ENCODE data around the gene DNAH12.
"Not testable (repeated sequence)": the region's sequence is repeated elsewhere in the genome, so short reads cannot be mapped to it uniquely, and the experiment has no call there.

Gene DNAH12

DNA sequence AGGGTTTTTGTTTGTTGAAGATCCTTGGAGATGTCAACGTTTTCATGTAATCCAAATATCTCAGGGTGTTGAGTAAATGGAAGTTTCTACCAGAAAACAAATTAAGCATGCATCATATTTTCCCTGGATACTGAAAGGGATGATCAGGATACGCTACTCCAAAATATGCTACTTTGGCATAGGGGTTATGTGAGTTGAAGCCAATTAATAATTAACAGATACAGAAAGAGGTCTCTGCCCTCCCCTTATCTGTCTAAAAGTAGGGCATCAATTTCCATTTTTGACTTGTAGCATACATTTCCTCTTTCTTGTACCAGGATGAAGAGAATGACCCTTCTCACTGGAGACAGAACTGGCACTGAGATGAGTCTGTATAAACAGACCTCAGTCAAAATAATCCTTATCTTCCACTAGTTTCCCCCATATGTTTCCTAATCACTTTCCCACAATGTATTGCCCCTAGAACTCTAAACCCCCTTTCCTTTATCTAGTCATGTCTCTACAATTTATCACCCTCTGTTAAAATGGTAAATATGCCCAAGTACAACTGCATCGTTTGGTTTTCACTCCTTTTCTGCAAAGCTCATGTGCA is 234.3 kb downstream of the DNAH12 start:
- no peak for DNase-seq

DNA sequence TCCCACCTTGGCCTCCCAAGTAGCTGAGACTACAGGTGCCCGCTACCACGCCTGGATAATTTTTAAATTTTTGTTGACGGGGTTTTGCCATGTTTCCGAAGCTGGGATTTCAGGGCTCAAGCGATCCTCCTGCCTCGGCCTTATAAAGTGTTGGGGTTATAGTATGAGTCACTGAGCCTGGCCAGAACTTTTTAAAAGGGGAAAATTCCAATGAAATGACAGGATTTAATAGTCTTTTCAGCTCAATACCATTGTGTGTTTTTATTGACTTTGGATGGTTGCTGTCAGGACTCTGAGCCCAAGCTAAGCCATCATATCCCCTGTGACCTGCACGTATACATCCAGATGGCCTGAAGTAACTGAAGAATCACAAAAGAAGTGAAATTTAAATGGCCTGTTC is 240.6 kb downstream of the DNAH12 start:
- not testable (repeated sequence) for DNase-seq

GRCh38 chr3:57298041-57298440 is 246.1 kb downstream of the DNAH12 start:
- no peak for DNase-seq

DNA sequence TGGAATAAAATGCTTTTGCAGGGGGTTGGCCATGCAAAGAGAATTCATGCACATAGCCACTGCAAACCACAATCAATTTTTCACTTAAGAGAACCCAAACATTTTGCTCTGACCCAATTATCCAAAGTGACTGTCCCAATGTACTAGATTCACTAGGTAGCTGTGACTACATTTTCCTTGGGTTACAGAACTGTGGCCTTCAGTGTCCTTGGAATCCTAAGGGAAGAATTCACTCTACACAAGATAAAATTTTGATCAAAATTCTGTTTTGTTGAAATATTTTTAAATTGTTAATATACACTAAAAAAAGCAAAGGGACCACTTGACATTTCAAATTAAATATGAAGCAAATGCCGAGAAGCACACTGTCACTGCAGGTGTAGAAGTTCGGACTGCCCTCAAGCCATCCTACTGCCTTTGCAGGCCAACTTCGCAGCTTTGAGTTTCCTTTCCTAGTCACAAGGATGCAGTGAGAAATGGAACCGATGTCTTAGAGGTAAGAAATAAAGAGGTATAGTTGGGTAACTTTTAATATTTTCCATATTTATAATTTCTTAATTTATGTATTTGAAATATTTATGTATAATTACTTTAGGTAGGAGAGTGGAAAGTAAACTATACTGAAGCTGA is 251.1 kb downstream of the DNAH12 start:
- no peak for DNase-seq

GRCh38 chr3:57292159-57292896 is 251.8 kb downstream of the DNAH12 start, which contains the start of gene ASB14:
ASB14 (minus strand) TSS chr3:57292685; CDS start chr3:57292033, 652 bp downstream.
- no peak for DNase-seq

GRCh38 chr3:57288403-57288802 is 255.7 kb downstream of the DNAH12 start:
- no peak for DNase-seq

- no peak for DNase-seq
Observed at GRCh38 chr3:57287205-57287604, 256.9 kb downstream of the DNAH12 start.

GRCh38 chr3:57283334-57283733 is 260.8 kb downstream of the DNAH12 start:
- no peak for DNase-seq

DNA sequence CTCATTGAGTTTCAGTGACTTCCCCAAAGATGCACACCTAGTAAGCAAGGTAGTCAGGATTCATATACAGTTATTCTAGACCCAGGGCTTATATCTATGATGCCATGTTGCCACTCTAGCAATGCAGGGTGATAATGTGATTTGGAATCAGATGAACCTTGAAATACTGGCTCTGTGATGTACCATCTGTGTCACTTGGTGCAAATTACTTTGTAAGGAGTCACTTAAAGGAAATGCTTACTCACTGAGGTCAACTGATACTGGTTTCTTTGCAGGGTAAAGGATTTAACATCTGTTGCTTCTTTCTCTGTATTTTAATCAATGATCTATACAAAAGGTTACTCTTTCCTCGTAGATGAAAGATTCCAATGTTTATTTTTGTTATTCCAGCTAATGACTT is 262.4 kb downstream of the DNAH12 start:
- no peak for DNase-seq

DNA sequence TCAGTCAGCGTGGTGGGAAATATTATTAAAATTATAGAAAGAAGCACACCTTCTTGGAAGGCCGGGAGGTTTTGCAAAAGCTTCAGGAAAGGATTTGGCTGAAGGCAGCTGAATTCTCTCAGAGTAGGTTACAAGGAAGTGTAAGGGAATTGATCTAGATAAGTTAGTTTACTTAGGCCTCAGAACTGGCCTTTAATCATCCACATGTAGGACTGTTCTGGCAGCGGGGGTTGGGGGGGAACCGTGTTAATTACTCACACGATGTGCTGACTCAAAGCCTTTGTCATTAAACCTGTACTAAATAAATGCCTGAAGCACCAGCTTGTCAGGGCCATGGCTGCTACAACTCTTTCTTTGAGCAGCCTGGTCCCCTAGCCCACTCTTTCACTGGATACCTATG is 264.5 kb downstream of the DNAH12 start:
- no peak for DNase-seq

GRCh38 chr3:57278237-57278636 is 265.9 kb downstream of the DNAH12 start:
- DNase-seq: no peak

GRCh38 chr3:57275393-57275792 is 268.8 kb downstream of the DNAH12 start:
- no peak for DNase-seq

DNA sequence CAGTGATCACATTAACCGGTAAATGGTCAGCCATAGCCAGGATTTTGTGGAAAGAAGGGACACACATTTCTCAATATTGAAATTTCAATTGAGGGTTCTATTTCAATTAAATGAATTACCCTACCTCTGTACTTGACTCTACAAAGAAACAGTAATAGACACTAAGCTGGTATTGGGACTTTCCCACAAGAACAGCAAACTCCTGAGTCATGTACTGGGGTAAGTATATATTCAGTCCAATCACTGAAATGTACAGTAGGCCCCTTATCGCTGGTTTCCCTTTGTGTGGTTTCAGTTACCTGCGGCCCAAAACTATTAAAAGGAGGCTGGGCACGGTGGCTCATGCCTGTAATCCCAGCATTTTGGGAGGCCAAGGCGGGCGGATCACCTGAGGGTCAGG is 269.3 kb downstream of the DNAH12 start:
- no peak for DNase-seq

GRCh38 chr3:57268416-57268815 is 275.7 kb downstream of the DNAH12 start:
- DNase-seq: no peak

GRCh38 chr3:57261929-57262328 is 282.2 kb downstream of the DNAH12 start:
- no peak for DNase-seq

DNA sequence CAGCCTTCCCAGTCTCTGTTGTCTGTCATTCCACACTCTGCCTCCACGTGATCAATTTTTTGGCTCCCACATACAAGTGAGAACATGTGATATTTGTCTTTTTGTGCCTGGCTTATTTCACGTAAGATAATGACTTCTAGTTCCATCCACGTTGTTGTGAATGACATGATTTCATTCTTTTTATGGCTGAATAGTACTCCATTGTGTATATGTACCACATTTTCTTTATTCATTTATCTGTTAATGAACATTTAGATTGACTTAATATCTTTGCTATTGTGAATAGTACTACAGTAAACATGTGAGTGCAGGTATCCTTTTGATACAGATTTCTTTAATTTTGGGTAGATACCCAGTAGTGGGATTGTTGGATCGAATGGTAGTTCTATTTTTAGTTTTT is 283.0 kb downstream of the DNAH12 start:
- no peak for DNase-seq

DNA sequence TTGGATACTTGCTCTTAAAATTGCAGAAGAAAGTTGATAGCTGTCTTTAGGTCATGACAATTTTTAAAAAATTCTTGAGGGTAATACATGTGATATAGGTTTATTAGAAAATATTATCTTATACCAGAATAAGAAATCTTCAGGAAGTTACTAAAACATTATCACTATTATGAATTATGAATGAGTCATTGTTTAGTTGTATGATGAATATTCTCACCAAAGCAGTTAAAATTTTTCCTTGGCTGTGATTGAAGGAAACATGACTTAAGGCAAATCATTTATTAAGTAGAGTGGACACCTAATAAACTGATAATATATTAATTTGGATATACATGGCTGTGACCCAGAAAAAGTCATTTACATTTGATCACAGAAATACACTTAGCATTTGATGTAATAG is 286.5 kb downstream of the DNAH12 start:
- DNase-seq: no peak

DNA sequence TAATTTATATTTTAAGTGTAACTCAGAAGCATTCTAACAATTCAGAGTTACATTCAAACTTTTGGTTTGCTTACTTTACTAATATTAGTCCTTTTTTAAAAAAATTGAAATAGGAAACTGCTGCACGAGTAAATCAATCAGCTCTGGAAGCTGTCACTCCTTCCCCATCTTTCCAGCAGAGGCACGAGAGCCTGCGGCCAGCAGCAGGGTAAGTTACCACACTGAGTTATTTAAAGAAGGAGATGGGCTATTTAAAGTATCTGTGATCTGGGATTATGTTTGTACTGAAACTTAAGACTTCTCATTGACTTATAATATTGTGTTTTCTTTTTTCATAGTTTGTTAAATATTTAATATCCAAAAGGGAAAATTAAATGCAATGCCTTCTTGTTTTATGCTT is 287.3 kb downstream of the DNAH12 start:
- DNase-seq: no peak

- no peak for DNase-seq
Observed at GRCh38 chr3:57252404-57252803, 291.7 kb downstream of the DNAH12 start.

DNA sequence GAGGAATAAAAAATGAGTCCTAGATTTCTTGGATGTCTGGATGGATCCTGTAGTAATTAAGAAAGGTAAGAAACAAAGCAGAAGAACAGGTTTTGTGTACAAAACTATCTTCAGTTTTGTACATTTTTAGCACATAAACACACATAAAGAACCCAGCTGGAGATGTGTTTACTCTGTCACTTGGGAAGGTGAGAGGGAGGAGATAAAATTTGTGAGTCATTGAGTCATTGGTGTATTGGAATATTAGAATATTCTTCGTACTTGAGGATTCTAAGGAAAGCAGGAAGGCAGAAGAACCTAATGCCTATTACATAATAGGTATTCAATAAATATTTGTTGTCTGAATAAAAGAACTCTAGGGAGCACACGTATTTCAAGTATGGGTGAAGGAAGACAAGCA is 299.2 kb downstream of the DNAH12 start:
- no peak for DNase-seq
